Loucy (cell line): Measurements from ENCODE around the gene SIAH2.
A peak's percentile ranks its signal among the peaks of the same experiment; 100 is the strongest.

Source experiments
- H2AFZ ChIP-seq: fragments of 200-600 bp; sonication (generic); 2 replicates; pipeline ENCODE4 v1.6.0; 2016; ENCODE audit warnings: antibody characterized with exemption, mild to moderate bottlenecking, low read length, moderate library complexity
- H3F3A ChIP-seq: fragments of 200-600 bp; 2 replicates; pipeline ENCODE4 v1.6.0; 2016; ENCODE audit warnings: antibody characterized with exemption, low read depth, mild to moderate bottlenecking
- H3K27me3 ChIP-seq: fragments of 200-600 bp; sonication (generic); 2 replicates; pipeline ENCODE4 v1.6.1; 2014; ENCODE audit warnings: low read length, mild to moderate bottlenecking; ENCODE audit not compliant: insufficient read depth, poor library complexity, severe bottlenecking
- H3K36me3 ChIP-seq: fragments of 200-600 bp; sonication (generic); 2 replicates; pipeline ENCODE4 v1.6.1; 2016; ENCODE audit warnings: low read length; ENCODE audit not compliant: insufficient read depth
- H3K4me1 ChIP-seq: fragments of 200-600 bp; sonication (generic); 2 replicates; pipeline ENCODE4 v1.5.1; 2014; ENCODE audit warnings: low read length, mild to moderate bottlenecking; ENCODE audit not compliant: insufficient read depth, poor library complexity, severe bottlenecking
- H3K4me2 ChIP-seq: fragments of 200-600 bp; sonication (generic); 2 replicates; pipeline ENCODE4 v1.6.0; 2014; ENCODE audit warnings: antibody characterized with exemption, low read length, low read depth, mild to moderate bottlenecking; ENCODE audit not compliant: poor library complexity, severe bottlenecking
- H3K4me3 ChIP-seq: fragments of 200-600 bp; sonication (generic); 2 replicates; pipeline ENCODE4 v1.5.1; 2014; ENCODE audit warnings: low read length, mild to moderate bottlenecking, mixed read lengths; ENCODE audit not compliant: poor library complexity, severe bottlenecking
- H3K79me2 ChIP-seq: fragments of 200-600 bp; sonication (generic); 2 replicates; pipeline ENCODE4 v1.6.1; 2014; ENCODE audit warnings: low read length; ENCODE audit not compliant: insufficient read depth
- H3K9ac ChIP-seq: fragments of 200-600 bp; sonication (generic); 2 replicates; pipeline ENCODE4 v1.6.0; 2014; ENCODE audit warnings: mild to moderate bottlenecking, low read depth, low read length, moderate library complexity; ENCODE audit not compliant: poor library complexity, severe bottlenecking
- H3K9me2 ChIP-seq: fragments of 200-600 bp; sonication (generic); replicated peaks from 2 replicates; pipeline ENCODE4 v1.6.1; 2016; ENCODE audit warnings: low read depth, low read length, mixed read lengths
- H3K9me3 ChIP-seq: fragments of 200-600 bp; sonication (generic); 2 replicates; pipeline ENCODE4 v1.6.1; 2014; ENCODE audit warnings: mild to moderate bottlenecking, antibody characterized with exemption, low read length, low read depth; ENCODE audit not compliant: insufficient read depth
- H4K20me1 ChIP-seq: fragments of 200-600 bp; sonication (generic); 2 replicates; pipeline ENCODE4 v1.6.0; 2014; ENCODE audit warnings: antibody characterized with exemption, low read length, mild to moderate bottlenecking; ENCODE audit not compliant: insufficient read depth, poor library complexity, severe bottlenecking
- EZH2phosphoT487 ChIP-seq: fragments of 200-600 bp; IDR thresholded peaks from 2 replicates; pipeline ENCODE4 v1.6.1; 2018; ENCODE audit warnings: antibody characterized with exemption, mild to moderate bottlenecking, moderate library complexity, borderline replicate concordance
- TF ChIP-seq, protein P1 (sequence below): fragments of 200-600 bp; sonication (generic); conservative IDR thresholded peaks from 2 replicates; pipeline ENCODE4 v1.5.1; 2014; ENCODE audit warnings: mild to moderate bottlenecking, antibody characterized with exemption, low read length

Gene SIAH2

DNA sequence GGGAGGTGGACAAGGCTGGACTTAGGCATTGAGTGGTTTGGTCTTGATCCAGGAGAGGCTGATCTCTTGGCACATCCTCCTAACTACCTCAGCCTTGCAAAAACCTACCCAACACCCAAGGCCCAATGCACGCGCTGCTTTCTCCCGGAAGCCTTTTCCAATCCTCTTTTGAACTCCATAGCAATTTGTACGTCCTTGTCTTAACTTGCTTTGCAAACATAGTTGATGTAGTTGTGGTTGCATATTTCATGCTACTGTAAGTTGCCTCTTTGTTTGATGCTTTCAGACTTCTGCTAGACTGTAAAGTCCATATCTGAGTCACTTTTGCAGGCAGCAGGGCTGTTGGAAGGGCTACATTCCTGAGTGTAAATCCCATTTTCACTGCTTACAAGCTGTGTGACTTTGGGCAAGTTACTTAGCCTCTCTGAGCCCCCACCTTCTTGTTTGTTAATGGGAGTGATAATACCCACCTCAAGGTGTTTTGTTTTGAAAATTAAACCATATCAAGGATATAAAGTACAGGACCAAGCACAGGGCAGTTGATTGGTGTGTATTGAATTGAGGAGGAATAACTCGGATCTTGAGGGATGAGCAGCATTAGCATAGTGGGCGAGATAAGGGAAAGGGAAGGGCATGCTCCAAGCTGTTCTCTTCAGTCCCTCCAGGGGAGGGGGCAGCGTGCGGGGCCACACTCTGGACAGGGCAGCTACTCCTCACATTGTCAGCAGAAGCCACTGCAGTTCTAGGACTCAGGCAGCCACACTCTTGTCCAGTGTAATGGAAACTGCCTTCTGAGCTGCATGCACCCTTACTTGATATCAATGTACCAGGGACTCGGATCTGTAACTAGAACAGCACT lies 28.8 kb downstream of the SIAH2 start:
- Histone ChIP-seq H2AFZ (no peak overlapping the region), H3F3A (no peaks in the 10 kb centered on the region), H4K20me1 (no peaks in the 10 kb centered on the region), H3K9ac (no peak overlapping the region), H3K9me2 (no peaks in the 10 kb centered on the region), H3K4me1 (peaks cover 5% of the 10 kb centered on the region), H3K9me3 (no peaks in the 10 kb centered on the region), H3K27me3 (no peaks in the 10 kb centered on the region), H3K4me2 (no peak overlapping the region), H3K79me2 (no peaks in the 10 kb centered on the region), H3K4me3 (no peak overlapping the region), H3K36me3 (no peaks in the 10 kb centered on the region)
- TF ChIP-seq, protein P1, sequence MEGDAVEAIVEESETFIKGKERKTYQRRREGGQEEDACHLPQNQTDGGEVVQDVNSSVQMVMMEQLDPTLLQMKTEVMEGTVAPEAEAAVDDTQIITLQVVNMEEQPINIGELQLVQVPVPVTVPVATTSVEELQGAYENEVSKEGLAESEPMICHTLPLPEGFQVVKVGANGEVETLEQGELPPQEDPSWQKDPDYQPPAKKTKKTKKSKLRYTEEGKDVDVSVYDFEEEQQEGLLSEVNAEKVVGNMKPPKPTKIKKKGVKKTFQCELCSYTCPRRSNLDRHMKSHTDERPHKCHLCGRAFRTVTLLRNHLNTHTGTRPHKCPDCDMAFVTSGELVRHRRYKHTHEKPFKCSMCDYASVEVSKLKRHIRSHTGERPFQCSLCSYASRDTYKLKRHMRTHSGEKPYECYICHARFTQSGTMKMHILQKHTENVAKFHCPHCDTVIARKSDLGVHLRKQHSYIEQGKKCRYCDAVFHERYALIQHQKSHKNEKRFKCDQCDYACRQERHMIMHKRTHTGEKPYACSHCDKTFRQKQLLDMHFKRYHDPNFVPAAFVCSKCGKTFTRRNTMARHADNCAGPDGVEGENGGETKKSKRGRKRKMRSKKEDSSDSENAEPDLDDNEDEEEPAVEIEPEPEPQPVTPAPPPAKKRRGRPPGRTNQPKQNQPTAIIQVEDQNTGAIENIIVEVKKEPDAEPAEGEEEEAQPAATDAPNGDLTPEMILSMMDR: no peak
- no peak for TF ChIP-seq EZH2phosphoT487

DNA sequence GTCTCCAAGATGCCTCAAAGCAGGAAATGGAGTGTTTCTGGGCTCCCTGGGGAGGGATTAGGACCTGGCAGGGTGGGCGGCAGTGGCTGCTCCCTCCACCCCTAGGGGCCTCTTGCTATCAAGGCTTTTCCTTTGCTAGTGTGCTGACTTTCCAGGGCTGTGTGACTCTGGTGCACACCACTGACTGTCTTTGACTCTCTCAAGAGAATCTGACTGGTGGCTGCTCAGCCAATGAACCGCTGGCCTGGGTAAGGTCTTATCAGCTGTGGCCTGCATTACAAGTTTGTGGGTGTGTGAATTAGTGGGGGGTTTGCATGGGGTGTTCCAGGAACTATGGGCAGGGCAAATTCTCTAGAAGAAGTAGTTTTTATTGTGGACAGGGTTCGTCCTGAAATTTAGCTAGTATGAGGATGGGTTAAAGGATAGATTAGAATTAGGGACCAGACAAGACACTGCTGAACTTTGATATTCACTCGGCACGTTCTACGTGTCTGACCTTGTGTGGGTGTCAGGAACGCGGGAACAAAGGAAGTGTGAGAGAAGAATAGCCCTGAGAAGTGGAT lies 29.5 kb downstream of the SIAH2 start:
- no peaks in the 10 kb centered on the region for H3F3A ChIP-seq
- H3K9me2 ChIP-seq: no peaks in the 10 kb centered on the region
- H3K79me2 ChIP-seq: no peaks in the 10 kb centered on the region
- H3K9me3 ChIP-seq: no peaks in the 10 kb centered on the region
- H4K20me1 ChIP-seq: no peaks in the 10 kb centered on the region
- no peak for TF ChIP-seq EZH2phosphoT487
- TF ChIP-seq, protein P1: no peak
- no peak overlapping the region for H3K4me3 ChIP-seq
- no peaks in the 10 kb centered on the region for H3K27me3 ChIP-seq
- H3K4me1 ChIP-seq: peaks cover 5% of the 10 kb centered on the region
- no peak overlapping the region for H3K9ac ChIP-seq
- no peak overlapping the region for H2AFZ ChIP-seq
- H3K4me2 ChIP-seq: peak overlapping the region; percentile 29
- H3K36me3 ChIP-seq: no peaks in the 10 kb centered on the region

DNA sequence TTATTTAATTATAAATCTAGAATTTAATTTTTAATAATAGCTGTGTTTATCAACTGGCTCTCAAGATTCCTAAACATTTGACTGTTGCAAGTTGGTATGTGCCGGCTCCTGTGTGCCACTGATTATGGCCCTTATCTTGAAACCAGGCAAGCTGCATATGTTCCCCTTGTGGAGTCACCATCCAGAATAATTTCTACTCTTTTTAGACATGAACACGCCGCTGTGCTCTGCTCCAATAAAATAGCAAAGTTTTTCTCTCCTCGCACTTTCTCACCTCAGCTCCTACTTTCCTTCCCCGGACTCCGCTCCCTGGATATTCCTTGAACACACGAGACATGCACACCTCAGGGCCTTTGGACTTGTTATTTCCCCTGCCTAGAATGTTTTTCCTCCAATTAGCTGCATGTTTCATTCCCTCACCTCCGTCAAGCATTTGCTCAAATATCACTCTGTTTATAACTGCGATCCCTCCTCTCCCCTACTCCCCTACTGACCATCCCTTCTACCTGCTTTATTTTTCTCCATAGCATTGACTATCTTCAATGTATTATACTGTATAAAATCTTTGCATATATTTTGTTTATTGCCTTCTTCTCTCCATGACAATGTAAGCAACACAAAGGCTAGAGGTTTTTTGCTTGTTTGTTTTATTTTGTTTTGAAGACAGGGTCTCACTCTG lies 33.1 kb downstream of the SIAH2 start:
- Histone ChIP-seq H3K4me1 (peaks cover 5% of the 10 kb centered on the region), H3K9me2 (no peaks in the 10 kb centered on the region), H3K9ac (no peak overlapping the region), H3K36me3 (no peaks in the 10 kb centered on the region), H3F3A (no peaks in the 10 kb centered on the region), H3K4me2 (no peak overlapping the region), H3K9me3 (no peaks in the 10 kb centered on the region), H3K4me3 (no peak overlapping the region), H4K20me1 (no peaks in the 10 kb centered on the region), H2AFZ (no peak overlapping the region), H3K27me3 (no peaks in the 10 kb centered on the region), H3K79me2 (no peaks in the 10 kb centered on the region)
- TF ChIP-seq, protein P1: no peak
- no peak for TF ChIP-seq EZH2phosphoT487
